ENCODE measurements around the gene ALKBH2. TPM values are rescaled to one million over a fixed set of nuclear protein-coding genes. Genes with fewer than 3 reads are reported as not detected.

Gene ALKBH2
- total RNA-seq, 2 experiments from 2014 or later, result 12.8 to 14.0 TPM

DNA sequence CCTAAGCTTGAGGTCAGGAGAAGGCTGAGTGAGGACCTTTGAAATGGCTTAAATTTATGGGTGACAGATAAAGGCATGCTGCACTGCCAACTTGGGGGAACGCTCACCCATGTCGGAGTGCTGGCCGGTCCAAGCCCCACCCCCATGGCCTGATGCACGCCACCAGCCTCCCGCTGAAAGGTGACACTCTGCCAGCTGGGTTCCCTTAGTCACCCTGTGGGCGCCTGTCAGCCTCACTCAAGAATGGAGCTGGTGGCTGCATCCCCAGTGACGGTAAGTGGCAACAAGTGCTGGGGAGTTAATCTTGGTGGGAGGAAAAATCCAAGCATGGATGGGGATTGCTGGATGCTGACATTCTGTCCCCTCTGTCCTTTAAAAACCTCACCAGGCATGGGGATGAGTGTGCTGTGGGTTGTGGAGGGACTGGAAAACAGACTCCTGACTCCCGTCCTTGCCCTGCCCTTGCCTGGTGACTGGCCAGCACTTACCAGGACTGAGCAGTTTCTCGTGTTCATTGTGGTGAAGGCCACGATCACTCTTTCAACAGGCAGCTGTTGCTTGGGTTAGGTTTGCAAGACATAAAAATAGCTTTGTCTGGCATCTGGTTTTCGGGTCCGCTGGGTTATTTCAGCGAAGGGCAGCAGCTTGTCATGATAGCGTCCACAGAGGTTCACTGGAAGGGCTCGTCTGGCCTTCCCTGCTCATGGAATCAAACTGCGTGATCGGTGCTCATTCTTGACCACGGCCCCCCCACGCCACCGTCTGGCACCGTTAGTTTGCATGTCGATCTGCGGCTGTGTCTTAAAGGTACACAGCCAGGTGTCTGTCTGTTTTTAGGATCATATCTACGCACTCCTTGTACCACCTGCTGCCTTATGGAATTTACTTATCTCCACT, 38.1 kb upstream of the ALKBH2 start:
- no peaks in the 10 kb centered on the region for H3K4me1 Mint-ChIP-seq (ENCODE audit: low read depth)
- intact Hi-C loops (cut with DNase I, micrococcal nuclease), result no loop called here
- CTCF ChIA-PET, result no interaction called here

DNA sequence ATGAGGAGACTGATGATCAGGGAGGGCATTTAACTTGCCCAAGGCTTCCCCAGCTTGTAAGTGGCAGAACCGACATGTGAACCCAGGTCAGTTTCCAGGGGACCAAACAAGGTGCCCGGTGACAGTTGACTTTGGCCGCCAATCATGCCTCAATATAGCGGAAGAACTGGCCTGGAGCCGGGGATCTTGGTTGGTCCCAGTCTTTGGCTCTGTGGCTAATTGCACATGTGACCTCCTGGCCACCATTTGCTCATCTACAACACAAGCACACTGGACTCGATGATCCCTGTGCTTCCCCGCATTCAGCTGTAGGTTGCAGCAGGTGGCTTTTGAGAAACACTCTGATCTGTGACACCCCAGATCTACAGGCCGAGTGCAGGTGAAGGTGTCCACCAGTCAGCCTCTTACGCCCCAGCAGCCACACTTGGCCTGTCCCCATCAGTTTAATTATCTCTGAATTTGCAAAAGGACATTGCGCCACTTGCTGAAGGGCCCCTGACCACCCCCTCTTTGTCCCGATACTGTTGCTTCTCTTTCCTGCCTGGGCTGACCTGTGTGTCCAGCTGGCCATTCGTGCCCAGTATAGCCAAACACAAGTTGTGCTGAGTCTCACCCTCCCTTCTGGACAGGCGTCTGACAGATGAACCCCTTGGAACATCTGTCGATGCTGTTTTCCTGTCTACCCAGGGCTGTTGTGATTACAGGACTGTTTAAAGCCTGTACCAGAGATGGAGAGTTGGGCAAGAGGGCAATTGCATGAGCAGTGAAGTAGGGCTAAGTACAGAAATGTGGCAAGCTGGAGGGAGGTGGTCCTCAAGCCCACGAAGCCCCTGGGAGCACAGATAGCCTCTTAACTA, 37.3 kb upstream of the ALKBH2 start:
- Histone ChIP-seq H3K27ac (ENCODE audit: low read depth in 1 of 2, low read length in 2 of 2) (no peak overlapping the region), H3K4me1 (ENCODE audit: insufficient read depth, low read length) (no peaks in the 10 kb centered on the region), H3K27me3 (ENCODE audit: control insufficient read depth in 1 of 2, insufficient read depth in 2 of 2, low read length in 2 of 2) (no peaks in the 10 kb centered on the region), H3K9me3 (ENCODE audit: control insufficient read depth in 1 of 2, insufficient read depth in 1 of 2, low read length in 2 of 2) (no peaks in the 10 kb centered on the region), H3K4me3 (ENCODE audit: low read length) (no peak overlapping the region), H3K36me3 (ENCODE audit: insufficient read depth, low read length) (no peaks in the 10 kb centered on the region)
- CTCF ChIA-PET, result no interaction called here
- Mint-ChIP-seq H3K27ac (no peak overlapping the region), H3K4me3 (no peak overlapping the region), H3K27me3 (no peaks in the 10 kb centered on the region), H3K9me3 (peaks cover 1% of the 10 kb centered on the region), H3K4me1 (ENCODE audit: low read depth) (no peaks in the 10 kb centered on the region), H3K36me3 (ENCODE audit: low read depth) (no peaks in the 10 kb centered on the region)
- TF ChIP-seq, protein P1, sequence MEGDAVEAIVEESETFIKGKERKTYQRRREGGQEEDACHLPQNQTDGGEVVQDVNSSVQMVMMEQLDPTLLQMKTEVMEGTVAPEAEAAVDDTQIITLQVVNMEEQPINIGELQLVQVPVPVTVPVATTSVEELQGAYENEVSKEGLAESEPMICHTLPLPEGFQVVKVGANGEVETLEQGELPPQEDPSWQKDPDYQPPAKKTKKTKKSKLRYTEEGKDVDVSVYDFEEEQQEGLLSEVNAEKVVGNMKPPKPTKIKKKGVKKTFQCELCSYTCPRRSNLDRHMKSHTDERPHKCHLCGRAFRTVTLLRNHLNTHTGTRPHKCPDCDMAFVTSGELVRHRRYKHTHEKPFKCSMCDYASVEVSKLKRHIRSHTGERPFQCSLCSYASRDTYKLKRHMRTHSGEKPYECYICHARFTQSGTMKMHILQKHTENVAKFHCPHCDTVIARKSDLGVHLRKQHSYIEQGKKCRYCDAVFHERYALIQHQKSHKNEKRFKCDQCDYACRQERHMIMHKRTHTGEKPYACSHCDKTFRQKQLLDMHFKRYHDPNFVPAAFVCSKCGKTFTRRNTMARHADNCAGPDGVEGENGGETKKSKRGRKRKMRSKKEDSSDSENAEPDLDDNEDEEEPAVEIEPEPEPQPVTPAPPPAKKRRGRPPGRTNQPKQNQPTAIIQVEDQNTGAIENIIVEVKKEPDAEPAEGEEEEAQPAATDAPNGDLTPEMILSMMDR (IDR thresholded peaks at IDR 0.05), result no peak
- POLR2A ChIA-PET, result no interaction called here
- intact Hi-C loops (cut with DNase I, micrococcal nuclease), result no loop called here
- ATAC-seq (ENCODE audit: poor library complexity) (no peak), DNase-seq (no peak)

More for the DNA sequence above, 38.1 kb upstream of the ALKBH2 start:
- Mint-ChIP-seq H3K4me3 (no peak overlapping the region), H3K36me3 (ENCODE audit: low read depth) (no peaks in the 10 kb centered on the region), H3K9me3 (peaks cover 2% of the 10 kb centered on the region), H3K27ac (no peak overlapping the region), H3K27me3 (no peaks in the 10 kb centered on the region)
- no peak overlapping the region for H3K4me3 ChIP-seq (ENCODE audit: low read length)
- H3K27ac ChIP-seq (ENCODE audit: low read depth in 1 of 2, low read length in 2 of 2), result no peak overlapping the region
- H3K4me1 ChIP-seq (ENCODE audit: insufficient read depth, low read length), result no peaks in the 10 kb centered on the region
- no peaks in the 10 kb centered on the region for H3K27me3 ChIP-seq (ENCODE audit: control insufficient read depth in 1 of 2, insufficient read depth in 2 of 2, low read length in 2 of 2)
- no peak for ATAC-seq (ENCODE audit: poor library complexity)
- TF ChIP-seq, protein P1 (IDR thresholded peaks at IDR 0.05), result no peak
- POLR2A ChIA-PET, result no interaction called here
- DNase-seq, result no peak
- H3K9me3 ChIP-seq (ENCODE audit: control insufficient read depth in 1 of 2, insufficient read depth in 1 of 2, low read length in 2 of 2), result no peaks in the 10 kb centered on the region
- no peaks in the 10 kb centered on the region for H3K36me3 ChIP-seq (ENCODE audit: insufficient read depth, low read length)

DNA sequence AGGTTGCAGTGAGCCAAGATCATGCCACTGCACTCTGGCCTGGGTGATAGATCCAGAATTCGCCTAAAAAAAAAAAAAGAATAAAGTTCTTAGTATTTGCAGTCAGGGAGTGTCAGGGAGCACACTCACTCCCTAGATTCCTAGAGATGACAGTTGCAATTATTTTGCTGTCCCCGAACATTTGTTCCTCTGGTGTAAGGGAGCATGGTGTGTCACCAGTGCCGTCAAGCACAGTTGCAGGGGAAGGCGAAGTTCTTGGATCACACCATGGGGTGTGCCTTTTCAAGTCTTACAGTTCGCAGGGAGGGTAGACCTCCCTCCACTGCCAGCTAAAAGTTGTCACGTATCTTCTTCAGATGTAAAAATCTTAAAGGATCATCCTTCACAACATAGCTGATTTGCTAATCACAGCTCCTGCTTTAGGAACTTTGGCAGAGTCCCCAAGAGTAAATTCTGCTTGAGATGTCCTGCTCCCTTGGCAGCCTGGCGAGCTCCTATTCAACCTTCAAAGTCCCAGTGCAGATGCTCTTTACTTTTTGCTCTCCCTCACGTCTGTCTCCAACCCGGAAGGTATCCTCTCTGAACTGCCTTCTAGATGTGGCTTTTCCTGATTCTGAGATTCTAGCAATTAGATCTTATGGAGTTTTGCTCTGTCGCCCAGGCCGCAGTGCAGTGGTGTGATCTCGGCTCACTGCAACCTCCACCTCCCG, 34.4 kb upstream of the ALKBH2 start:
- no peak for DNase-seq
- Histone ChIP-seq H3K9me3 (ENCODE audit: control insufficient read depth in 1 of 2, insufficient read depth in 1 of 2, low read length in 2 of 2) (no peaks in the 10 kb centered on the region), H3K27ac (ENCODE audit: low read depth in 1 of 2, low read length in 2 of 2) (no peak overlapping the region), H3K4me1 (ENCODE audit: insufficient read depth, low read length) (no peaks in the 10 kb centered on the region), H3K27me3 (ENCODE audit: control insufficient read depth in 1 of 2, insufficient read depth in 2 of 2, low read length in 2 of 2) (no peaks in the 10 kb centered on the region), H3K36me3 (ENCODE audit: insufficient read depth, low read length) (no peaks in the 10 kb centered on the region), H3K4me3 (ENCODE audit: low read length) (no peak overlapping the region)
- TF ChIP-seq, protein P1 (IDR thresholded peaks at IDR 0.05), result no peak
- no peaks in the 10 kb centered on the region for H3K27me3 Mint-ChIP-seq
- no peak overlapping the region for H3K4me3 Mint-ChIP-seq
- ChIA-PET CTCF (no interaction called here), POLR2A (no interaction called here)
- intact Hi-C loops (cut with DNase I, micrococcal nuclease), result no loop called here
- H3K4me1 Mint-ChIP-seq (ENCODE audit: low read depth), result no peaks in the 10 kb centered on the region
- H3K27ac Mint-ChIP-seq, result no peak overlapping the region
- no peaks in the 10 kb centered on the region for H3K9me3 Mint-ChIP-seq
- no peaks in the 10 kb centered on the region for H3K36me3 Mint-ChIP-seq (ENCODE audit: low read depth)
- ATAC-seq (ENCODE audit: poor library complexity), result no peak

Data from CD4-positive, alpha-beta T cell (primary cell).